IMR-90 (cell line): ENCODE results near the gene KMT2E. TPM values are rescaled to one million over a fixed set of nuclear protein-coding genes. Genes with fewer than 3 reads are reported as not detected.

Source experiments
- ATAC-seq: fragments of 200-7000 bp; cut with Tn5 transposase; 2 replicates; pipeline ENCODE4 v1.9.1; 2020; ENCODE audit warnings: low read depth, mild to moderate bottlenecking, moderate library complexity
- BruUV-seq: library from RNA; stranded (reverse); fragments of 400-500 nt; replicated peaks from 2 replicates; lab custom pipeline; 2021; lab: Mats Ljungman, UMichigan
- CTCF ChIA-PET: fragments of 300-600 bp; formaldehyde crosslinking; extraction: SDS; loops from one replicate; lab custom pipeline; 2021; ENCODE audit warnings: antibody characterized with exemption; lab: Yijun Ruan, JAX
- POLR2A ChIA-PET: fragments of 300-600 bp; sonication (Branson Sonifier 250); formaldehyde crosslinking; loops from one replicate; lab custom pipeline; 2022; ENCODE audit warnings: antibody characterized with exemption; ENCODE audit not compliant: unreplicated experiment; lab: Charles Lee
- DNase-seq: peaks from one replicate; pipeline ENCODE4 v3.0.0; 2013
- H2AFZ ChIP-seq: replicated peaks from 2 replicates; pipeline ENCODE3; 2013; ENCODE audit warnings: low read length, mild to moderate bottlenecking; ENCODE audit not compliant: poor library complexity
- H2AK5ac ChIP-seq: 2 replicates; pipeline ENCODE4 v1.6.1; 2013; ENCODE audit warnings: low read depth, low read length, inconsistent platforms
- H2AK9ac ChIP-seq: replicated peaks from 2 replicates; pipeline ENCODE3; 2013; ENCODE audit warnings: mild to moderate bottlenecking, low read depth, low read length, moderate library complexity; ENCODE audit not compliant: poor library complexity
- H2BK120ac ChIP-seq: 2 replicates; pipeline ENCODE4 v1.6.1; 2013; ENCODE audit warnings: low read depth, low read length, inconsistent platforms
- H2BK15ac ChIP-seq: 3 replicates; pipeline ENCODE4 v1.6.1; 2013; ENCODE audit warnings: low read depth, low read length, inconsistent platforms
- H2BK20ac ChIP-seq: 2 replicates; pipeline ENCODE4 v1.6.1; 2013; ENCODE audit warnings: low read depth, mild to moderate bottlenecking, inconsistent platforms, low read length, moderate library complexity
- H2BK5ac ChIP-seq: 2 replicates; pipeline ENCODE4 v1.6.1; 2013; ENCODE audit warnings: mild to moderate bottlenecking, low read depth, low read length, inconsistent platforms; ENCODE audit not compliant: poor library complexity, severe bottlenecking
- H3K14ac ChIP-seq: replicated peaks from 2 replicates; pipeline ENCODE4 v1.6.1; 2013; ENCODE audit warnings: low read depth, low read length, inconsistent platforms
- H3K18ac ChIP-seq: 2 replicates; pipeline ENCODE4 v1.6.1; 2013; ENCODE audit warnings: low read depth, low read length, control low read depth
- H3K23ac ChIP-seq: 2 replicates; pipeline ENCODE4 v1.6.1; 2013; ENCODE audit warnings: low read depth, low read length, inconsistent platforms
- H3K27ac ChIP-seq: 2 replicates; pipeline ENCODE4 v1.5.1; 2013; ENCODE audit warnings: mild to moderate bottlenecking, control low read depth, low read length; ENCODE audit not compliant: insufficient read depth
- H3K27me3 ChIP-seq: 2 replicates; pipeline ENCODE4 v1.6.1; 2013; ENCODE audit warnings: low read length; ENCODE audit not compliant: control insufficient read depth, insufficient read depth
- H3K36me3 ChIP-seq: 2 replicates; pipeline ENCODE4 v1.6.1; 2013; ENCODE audit warnings: low read length, mixed read lengths; ENCODE audit not compliant: control insufficient read depth, insufficient read depth
- H3K4ac ChIP-seq: 2 replicates; pipeline ENCODE4 v1.6.1; 2013; ENCODE audit warnings: low read depth, low read length, inconsistent platforms
- H3K4me1 ChIP-seq: 2 replicates; pipeline ENCODE4 v1.6.1; 2013; ENCODE audit warnings: low read length, mixed read lengths; ENCODE audit not compliant: control insufficient read depth, insufficient read depth
- H3K4me2 ChIP-seq: 2 replicates; pipeline ENCODE4 v1.6.1; 2013; ENCODE audit warnings: low read depth, mild to moderate bottlenecking, control low read depth, low read length, moderate library complexity
- H3K4me3 ChIP-seq: 2 replicates; pipeline ENCODE4 v1.5.1; 2013; ENCODE audit warnings: low read depth, mild to moderate bottlenecking, control low read depth, low read length, moderate library complexity; ENCODE audit not compliant: insufficient read depth
- H3K56ac ChIP-seq: 2 replicates; pipeline ENCODE4 v1.6.1; 2013; ENCODE audit warnings: low read length, inconsistent platforms; ENCODE audit not compliant: insufficient read depth; ENCODE audit errors: extremely low read depth
- H3K79me1 ChIP-seq, 2 experiments: 2 replicates each; pipeline ENCODE4 v1.6.1; 2013; ENCODE audit warnings: low read length in 2 of 2, inconsistent platforms in 1 of 2, low read depth in 1 of 2
- H3K9ac ChIP-seq: 2 replicates; pipeline ENCODE4 v1.6.1; 2013; ENCODE audit warnings: low read depth, low read length, control low read depth
- H3K9me1 ChIP-seq: 2 replicates; pipeline ENCODE4 v1.6.1; 2013; ENCODE audit warnings: low read length, inconsistent platforms; ENCODE audit not compliant: insufficient read depth
- H3K9me3 ChIP-seq: 2 replicates; pipeline ENCODE4 v1.6.1; 2013; ENCODE audit warnings: low read length; ENCODE audit not compliant: control insufficient read depth, insufficient read depth
- H4K20me1 ChIP-seq: 2 replicates; pipeline ENCODE4 v1.6.1; 2013; ENCODE audit warnings: low read length, inconsistent platforms; ENCODE audit not compliant: insufficient read depth
- H4K5ac ChIP-seq: 2 replicates; pipeline ENCODE4 v1.6.1; 2013; ENCODE audit warnings: mild to moderate bottlenecking, low read depth, low read length, control low read depth
- H4K8ac ChIP-seq, 2 experiments: 2 replicates each; pipeline ENCODE4 v1.6.1; 2013; ENCODE audit warnings: low read depth in 2 of 2, low read length in 2 of 2, control low read depth in 1 of 2, inconsistent platforms in 1 of 2
- H4K91ac ChIP-seq: 2 replicates; pipeline ENCODE4 v1.6.1; 2013; ENCODE audit warnings: low read depth, low read length, inconsistent platforms; ENCODE audit not compliant: insufficient read depth
- BHLHE40 ChIP-seq: fragments of 150-350 bp; IDR thresholded peaks from 2 replicates; pipeline ENCODE4 v1.6.1; 2016; ENCODE audit warnings: mild to moderate bottlenecking, low read depth, low read length
- CEBPB ChIP-seq: IDR thresholded peaks from 2 replicates; pipeline ENCODE4 v1.6.1; 2012; ENCODE audit warnings: low read depth, low read length, improper control_type of control experiment
- CHD1 ChIP-seq: IDR thresholded peaks from 2 replicates; pipeline ENCODE4 v1.6.1; 2012; ENCODE audit warnings: low read depth, low read length, improper control_type of control experiment
- MAFK ChIP-seq: IDR thresholded peaks from 2 replicates; pipeline ENCODE4 v1.6.1; 2012; ENCODE audit warnings: low read depth, low read length, improper control_type of control experiment
- MAZ ChIP-seq: IDR thresholded peaks from 2 replicates; pipeline ENCODE4 v1.6.1; 2012; ENCODE audit warnings: low read depth, mild to moderate bottlenecking, low read length, improper control_type of control experiment, moderate library complexity, borderline replicate concordance
- MXI1 ChIP-seq: IDR thresholded peaks from 2 replicates; pipeline ENCODE4 v1.6.1; 2012; ENCODE audit warnings: low read depth, mild to moderate bottlenecking, low read length, moderate library complexity, borderline replicate concordance
- POLR2A ChIP-seq: IDR thresholded peaks from 2 replicates; pipeline ENCODE4 v1.6.1; 2012; ENCODE audit warnings: mild to moderate bottlenecking, low read depth, low read length
- RAD21 ChIP-seq: IDR thresholded peaks from 2 replicates; pipeline ENCODE4 v1.6.1; 2012; ENCODE audit warnings: low read length, improper control_type of control experiment
- RCOR1 ChIP-seq: IDR thresholded peaks from 2 replicates; pipeline ENCODE4 v1.6.1; 2012; ENCODE audit warnings: mild to moderate bottlenecking, low read length, improper control_type of control experiment; ENCODE audit not compliant: insufficient replicate concordance
- RFX5 ChIP-seq: IDR thresholded peaks from 2 replicates; pipeline ENCODE4 v1.8.0; 2012; ENCODE audit warnings: low read depth, mild to moderate bottlenecking, low read length, moderate library complexity
- SMC3 ChIP-seq: fragments of 150-350 bp; IDR thresholded peaks from 2 replicates; pipeline ENCODE4 v1.6.1; 2016; ENCODE audit warnings: low read depth, mild to moderate bottlenecking, antibody characterized with exemption, low read length, moderate library complexity
- WGBS, 2 experiments: methylation state at CpG; one replicate each; pipeline versions ENCODE4 v1.1.5 to v1.1.7; 2013; ENCODE audit warnings: missing lambda C conversion rate in 2 of 2; ENCODE audit not compliant: insufficient read length in 1 of 2; ENCODE audit errors: extremely low coverage in 2 of 2; 5-methylcytosine and 5-hydroxymethylcytosine counted together
- dilution Hi-C: fragments of 300-500 bp; cut with HindIII; formaldehyde crosslinking; loops from one replicate; pipeline ENCODE4 v1.14.3; 2018; ENCODE audit warnings: low sequenced_read_pairs; ENCODE audit not compliant: unreplicated experiment
- in situ Hi-C: fragments of 300-500 bp; cut with MboI; formaldehyde crosslinking; loops from 3 replicates; pipeline ENCODE4 v1.14.3; 2019; ENCODE audit warnings: low sequenced_read_pairs, inconsistent platforms, mixed read lengths
- intact Hi-C: fragments of 100-400 bp; cut with micrococcal nuclease; formaldehyde crosslinking; loops from 2 replicates; pipeline ENCODE4 v1.10.0; 2022
- polyA plus RNA-seq, 3 experiments: library from polyadenylated mRNA; depleted of rRNA; stranded (reverse); fragments of >200 nt; gene quantifications; 2 replicates each; pipeline ENCODE4 v1.2.3, GENCODE V29; 2012; ENCODE audit warnings: low replicate concordance in 1 of 3
- total RNA-seq: library from RNA; depleted of rRNA; stranded (reverse); fragments of >200 nt; gene quantifications from 2 replicates; pipeline ENCODE4 v1.2.3, GENCODE V29; 2012
- TF ChIP-seq, protein P1 (sequence below): fragments of 150-350 bp; IDR thresholded peaks from 2 replicates; pipeline ENCODE4 v1.6.1; 2017; ENCODE audit warnings: mild to moderate bottlenecking, antibody characterized with exemption, low read length, low read depth

KMT2E gene
- total and polyA plus RNA-seq, 2 of the 4 experiments (the other 2 are of a cell fraction), result 16.8 to 79.2 TPM

DNA sequence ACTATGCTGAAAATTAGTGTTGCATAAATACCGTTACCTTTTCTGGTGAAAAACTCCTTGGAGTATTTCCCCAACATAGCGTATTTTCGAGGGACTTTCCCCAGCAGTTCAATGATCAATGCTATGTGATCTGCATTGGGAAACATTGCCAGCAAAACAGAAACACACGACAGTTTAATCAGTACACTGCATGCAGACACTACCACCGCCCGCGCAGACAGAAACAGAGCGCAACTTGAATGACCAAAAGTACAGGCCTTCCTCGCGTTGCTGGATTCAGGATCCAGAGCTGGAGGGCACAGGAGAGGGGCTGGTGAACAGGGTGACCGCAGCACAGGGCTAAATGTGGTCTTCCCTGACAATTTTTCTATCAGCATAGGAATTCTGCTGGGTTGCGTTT lies 111.7 kb downstream of the KMT2E start (continued):
- TF ChIP-seq, protein P1, sequence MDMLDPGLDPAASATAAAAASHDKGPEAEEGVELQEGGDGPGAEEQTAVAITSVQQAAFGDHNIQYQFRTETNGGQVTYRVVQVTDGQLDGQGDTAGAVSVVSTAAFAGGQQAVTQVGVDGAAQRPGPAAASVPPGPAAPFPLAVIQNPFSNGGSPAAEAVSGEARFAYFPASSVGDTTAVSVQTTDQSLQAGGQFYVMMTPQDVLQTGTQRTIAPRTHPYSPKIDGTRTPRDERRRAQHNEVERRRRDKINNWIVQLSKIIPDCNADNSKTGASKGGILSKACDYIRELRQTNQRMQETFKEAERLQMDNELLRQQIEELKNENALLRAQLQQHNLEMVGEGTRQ, result no peak
- TF ChIP-seq MXI1 (no peak), RAD21 (no peak), MAFK (no peak)

DNA sequence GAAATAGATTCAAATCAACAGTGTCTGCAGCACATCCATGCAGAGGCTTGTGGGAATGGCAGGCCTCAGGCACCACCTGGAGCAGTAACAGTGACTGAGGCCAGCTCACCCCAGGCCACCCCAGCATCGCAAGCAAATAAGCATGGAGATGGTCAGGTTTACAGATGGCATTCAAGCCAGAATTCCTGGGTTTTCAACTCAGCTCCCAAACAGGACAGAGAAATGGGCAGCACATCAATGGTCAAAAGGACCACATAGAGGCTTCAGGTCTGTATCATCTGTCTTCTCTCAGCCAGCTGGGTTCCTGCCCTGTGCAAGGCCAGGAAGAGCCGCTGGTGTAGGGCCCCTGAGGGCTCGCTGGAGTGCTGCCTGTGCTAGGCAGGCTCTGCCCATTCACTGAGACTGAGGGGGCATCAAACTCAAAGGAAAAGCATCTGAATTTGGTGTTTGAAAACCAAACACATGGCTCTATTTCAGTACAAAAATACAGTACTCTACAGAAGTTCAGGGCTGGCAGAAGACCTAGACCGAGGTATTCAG lies 112.5 kb downstream of the KMT2E start:
- peaks cover 17% of the 10 kb centered on the region; the same call in 1 of the 2 replicates for H4K20me1 ChIP-seq
- in situ Hi-C loops, result loop anchor here (25.0 kb wide), 1 partner anchor 211 kb away; no protein-coding TSS in a partner anchor
- H4K91ac ChIP-seq, result no peak overlapping the region
- no peak overlapping the region for H3K23ac ChIP-seq
- H2BK20ac ChIP-seq, result no peak overlapping the region
- H3K14ac ChIP-seq, result no peak overlapping the region
- DNase-seq (peak; percentile 30), ATAC-seq (peak; percentile 46; the same call in 1 of the 2 replicates)
- H3K27me3 ChIP-seq, result no peaks in the 10 kb centered on the region
- no peak overlapping the region for H2AK5ac ChIP-seq
- dilution Hi-C loops, result no loop called here
- no peak overlapping the region for H3K4ac ChIP-seq
- H3K27ac ChIP-seq, result no peak overlapping the region
- H2AFZ ChIP-seq, result no peak overlapping the region
- BruUV-seq, result no TSS peak
- no peak overlapping the region for H2BK5ac ChIP-seq
- no peak overlapping the region for H3K4me2 ChIP-seq
- no peaks in the 10 kb centered on the region for H3K9me3 ChIP-seq
- H3K9ac ChIP-seq, result no peak overlapping the region
- no peak overlapping the region for H4K8ac ChIP-seq
- peaks cover 8% of the 10 kb centered on the region; the same call in 1 of the 2 replicates for H3K9me1 ChIP-seq
- no peak overlapping the region for H4K5ac ChIP-seq
- no peak overlapping the region for H2BK120ac ChIP-seq
- H3K18ac ChIP-seq, result no peak overlapping the region
- H3K79me1 ChIP-seq, result peaks cover 20 to 36% of the 10 kb centered on the region in 2 experiments; a peak in 3 of 4 replicates
- CTCF ChIA-PET, result interaction anchor here (1.4 kb wide), 1 partner anchor 10 kb away, joined by 3 read pairs; no protein-coding TSS in a partner anchor
- intact Hi-C loops, result loop anchor here (2.0 kb wide), 1 partner anchor 20 kb away; no protein-coding TSS in a partner anchor
- peaks cover 15% of the 10 kb centered on the region for H3K36me3 ChIP-seq
- H3K4me1 ChIP-seq, result no peaks in the 10 kb centered on the region; the same call in 1 of the 2 replicates
- no peak for TF ChIP-seq CEBPB
- TF ChIP-seq RCOR1, result no peak
- TF ChIP-seq MAFK, result no peak
- TF ChIP-seq MAZ, result no peak
- TF ChIP-seq, protein P1, result no peak
- TF ChIP-seq POLR2A, result no peak
- no peak for TF ChIP-seq SMC3
- TF ChIP-seq RFX5, result no peak
- TF ChIP-seq CHD1, result no peak
- no peak for TF ChIP-seq BHLHE40
- H3K56ac ChIP-seq, result no peak overlapping the region
- POLR2A ChIA-PET, result no interaction called here
- 100% methylated on average over 1 of the region's 4 CpGs; no CpG with 5 or more reads in 1 of the 2 experiments for WGBS, 2 experiments
- no peak overlapping the region for H2AK9ac ChIP-seq
- no peak overlapping the region for H3K4me3 ChIP-seq
- H2BK15ac ChIP-seq, result no peak overlapping the region
